Esophagus squamous epithelium (tissue), 5 donors: ENCODE data around the gene CWC27. TPM values are rescaled to one million over a fixed set of nuclear protein-coding genes. Genes with fewer than 3 reads are reported as not detected.

ENCODE experiments used
- DNase-seq: peaks from one replicate; lab custom pipeline; 2025; lab: John Stamatoyannopoulos, UW
- H3K27ac ChIP-seq, 4 donors: fragments of 200-600 bp; sonication (generic); one replicate each; pipeline ENCODE4 v1.5.1; 2016 to 2019; ENCODE audit warnings: mild to moderate bottlenecking in 1 of 4
- H3K27me3 ChIP-seq, 4 donors: fragments of 200-600 bp; sonication (generic); 1 replicate in 3 of 4; 2 replicates in 1 of 4; pipeline versions ENCODE4 v1.5.1 to v1.6.0; 2017 to 2021; ENCODE audit warnings: antibody characterized with exemption in 1 of 4
- H3K36me3 ChIP-seq, 3 donors: fragments of 200-600 bp; sonication (generic); one replicate each; pipeline ENCODE4 v1.5.1; 2016 to 2019
- H3K4me1 ChIP-seq, 3 donors: fragments of 200-600 bp; sonication (generic); one replicate each; pipeline ENCODE4 v1.5.1; 2017 to 2019
- H3K4me3 ChIP-seq, 4 donors: fragments of 200-600 bp; sonication (generic); 1 replicate in 3 of 4; 2 replicates in 1 of 4; pipeline ENCODE4 v1.5.1; 2016 to 2019; ENCODE audit warnings: mild to moderate bottlenecking in 2 of 4, moderate library complexity in 1 of 4
- H3K9me3 ChIP-seq, 3 donors: fragments of 200-600 bp; sonication (generic); one replicate each; pipeline ENCODE4 v1.5.1; 2016 to 2019
- POLR2A ChIP-seq, 4 donors: fragments of 450-650 bp; IDR thresholded peaks; one replicate each; pipeline ENCODE4 v1.6.1; 2017; ENCODE audit warnings: antibody characterized with exemption in 4 of 4, mild to moderate bottlenecking in 4 of 4, moderate library complexity in 3 of 4
- WGBS, 2 donors: methylation state at CpG; one replicate each; pipeline ENCODE4 v1.1.5; 2018; 5-methylcytosine and 5-hydroxymethylcytosine counted together
- intact Hi-C: fragments of 100-400 bp; cut with DNase I; formaldehyde crosslinking; loops from one replicate; pipeline ENCODE4 v1.15.0; 2022
- total RNA-seq, 4 donors: library from RNA; depleted of rRNA; stranded (reverse); fragments of >200 nt; gene quantifications; one replicate each; pipeline ENCODE4 v1.1.0, GENCODE V29; 2016
- TF ChIP-seq, protein P1 (sequence below), 6 experiments: fragments of 450-650 bp in 4 of 6; fragments of 200-600 bp in 2 of 6; sonication (generic) in 2 of 6; IDR thresholded peaks; one replicate each; pipeline ENCODE4 v1.5.1; 2016 to 2019; ENCODE audit warnings: antibody characterized with exemption in 6 of 6, mild to moderate bottlenecking in 4 of 6, moderate library complexity in 4 of 6
- donor health status: DM: yes; HTN: yes; CAD: no.

CWC27 gene
- total RNA-seq, 4 donors from 2014 or later = 9.9 to 15.6 (median 12.1) TPM

DNA sequence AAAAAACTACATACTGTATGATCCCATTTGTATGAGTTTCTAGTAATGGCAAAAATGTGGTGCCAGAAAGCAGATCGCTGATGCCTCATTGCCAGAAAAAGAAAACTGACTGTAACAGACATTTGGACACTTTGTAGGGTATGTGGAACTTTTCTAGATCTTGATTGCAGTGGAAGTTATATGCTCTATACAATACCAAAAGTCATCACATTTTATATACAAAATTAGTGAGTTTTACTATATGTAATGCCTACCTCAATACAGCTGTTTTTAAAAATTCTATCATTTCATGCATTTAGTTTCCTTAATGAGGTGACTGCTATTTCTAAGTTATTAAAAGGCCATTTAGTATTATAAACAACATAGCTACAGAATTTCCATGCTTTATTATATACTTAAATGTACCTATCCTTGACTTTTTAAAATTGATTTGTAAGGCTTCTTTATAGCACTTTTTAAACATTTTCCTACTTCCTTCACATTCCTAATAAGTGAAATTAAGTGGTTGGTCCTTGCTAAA, 199.9 kb downstream of the CWC27 start:
- Histone ChIP-seq H3K4me1 (no peaks in the 10 kb centered on the region), H3K27me3 (no peaks in the 10 kb centered on the region), H3K9me3 (peaks cover 0 to under 1% (median 0%) of the 10 kb centered on the region in 3 donors), H3K4me3 (no peak overlapping the region), H3K27ac (no peak overlapping the region), H3K36me3 (peaks cover 0 to 21% (median 0%) of the 10 kb centered on the region in 3 donors)
- TF ChIP-seq, protein P1, sequence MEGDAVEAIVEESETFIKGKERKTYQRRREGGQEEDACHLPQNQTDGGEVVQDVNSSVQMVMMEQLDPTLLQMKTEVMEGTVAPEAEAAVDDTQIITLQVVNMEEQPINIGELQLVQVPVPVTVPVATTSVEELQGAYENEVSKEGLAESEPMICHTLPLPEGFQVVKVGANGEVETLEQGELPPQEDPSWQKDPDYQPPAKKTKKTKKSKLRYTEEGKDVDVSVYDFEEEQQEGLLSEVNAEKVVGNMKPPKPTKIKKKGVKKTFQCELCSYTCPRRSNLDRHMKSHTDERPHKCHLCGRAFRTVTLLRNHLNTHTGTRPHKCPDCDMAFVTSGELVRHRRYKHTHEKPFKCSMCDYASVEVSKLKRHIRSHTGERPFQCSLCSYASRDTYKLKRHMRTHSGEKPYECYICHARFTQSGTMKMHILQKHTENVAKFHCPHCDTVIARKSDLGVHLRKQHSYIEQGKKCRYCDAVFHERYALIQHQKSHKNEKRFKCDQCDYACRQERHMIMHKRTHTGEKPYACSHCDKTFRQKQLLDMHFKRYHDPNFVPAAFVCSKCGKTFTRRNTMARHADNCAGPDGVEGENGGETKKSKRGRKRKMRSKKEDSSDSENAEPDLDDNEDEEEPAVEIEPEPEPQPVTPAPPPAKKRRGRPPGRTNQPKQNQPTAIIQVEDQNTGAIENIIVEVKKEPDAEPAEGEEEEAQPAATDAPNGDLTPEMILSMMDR (IDR thresholded peaks at IDR 0.05) = no peak
- no peak for TF ChIP-seq POLR2A (IDR thresholded peaks at IDR 0.05)
- intact Hi-C loops = no loop called here
- 87 to 89% methylated on average over 1 of the region's 1 CpG for WGBS, 2 donors
- DNase-seq = no peak

DNA sequence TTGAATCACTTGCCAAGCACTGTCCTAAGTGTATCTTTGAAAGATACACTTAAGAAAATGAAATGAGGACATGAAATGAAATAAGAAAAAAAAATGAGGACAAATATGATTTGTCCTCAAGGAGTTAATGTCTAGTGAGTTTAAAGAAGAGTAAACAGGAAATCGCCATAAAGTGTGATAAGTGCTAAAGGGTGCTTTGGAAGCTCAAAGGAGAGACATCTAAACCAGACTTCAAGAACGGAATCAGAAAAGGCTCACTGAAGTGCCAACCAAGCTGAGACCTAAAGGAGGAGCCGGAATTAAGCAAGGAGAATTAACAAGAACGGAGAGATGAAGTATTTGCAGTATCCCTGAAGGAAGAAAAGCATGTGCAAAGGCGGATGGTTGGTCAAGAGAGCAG, 200.8 kb downstream of the CWC27 start:
- H3K36me3 ChIP-seq = peaks cover 0 to 25% (median 0%) of the 10 kb centered on the region in 3 donors
- no peaks in the 10 kb centered on the region for H3K4me1 ChIP-seq
- H3K4me3 ChIP-seq = no peak overlapping the region
- no peak for DNase-seq
- no peaks in the 10 kb centered on the region for H3K27me3 ChIP-seq
- WGBS, 2 donors = 85 to 90% methylated on average over 5 of the region's 5 CpGs
- intact Hi-C loops = no loop called here
- TF ChIP-seq POLR2A (IDR thresholded peaks at IDR 0.05) = no peak
- TF ChIP-seq, protein P1 (IDR thresholded peaks at IDR 0.05) = no peak
- H3K9me3 ChIP-seq = no peaks in the 10 kb centered on the region
- H3K27ac ChIP-seq = no peak overlapping the region

DNA sequence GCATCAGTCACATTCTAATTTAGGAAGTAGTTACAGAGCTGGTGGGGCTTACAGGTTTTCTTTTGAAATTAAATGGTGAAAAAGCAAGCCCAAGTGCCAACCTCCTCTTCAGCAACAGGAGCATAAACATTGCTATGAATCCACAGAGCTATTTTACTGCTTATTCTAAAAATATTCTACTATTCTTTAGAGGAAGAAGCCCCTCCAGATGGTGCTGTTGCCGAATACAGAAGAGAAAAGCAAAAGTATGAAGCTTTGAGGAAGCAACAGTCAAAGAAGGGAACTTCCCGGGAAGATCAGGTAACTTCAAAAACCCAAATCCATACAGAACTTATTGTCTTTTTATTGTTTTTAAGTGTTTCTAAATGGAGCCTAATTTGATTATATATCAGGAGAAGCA, 202.8 kb downstream of the CWC27 start:
- H3K4me3 ChIP-seq = no peak overlapping the region
- intact Hi-C loops = no loop called here
- peaks cover 0 to 26% (median 0%) of the 10 kb centered on the region in 3 donors for H3K36me3 ChIP-seq
- no peak for DNase-seq
- H3K27me3 ChIP-seq = no peaks in the 10 kb centered on the region
- TF ChIP-seq, protein P1 (IDR thresholded peaks at IDR 0.05) = no peak
- no peak for TF ChIP-seq POLR2A (IDR thresholded peaks at IDR 0.05)
- 72 to 74% methylated on average over 2 of the region's 2 CpGs for WGBS, 2 donors
- no peak overlapping the region for H3K27ac ChIP-seq
- H3K4me1 ChIP-seq = no peaks in the 10 kb centered on the region
- no peaks in the 10 kb centered on the region for H3K9me3 ChIP-seq

DNA sequence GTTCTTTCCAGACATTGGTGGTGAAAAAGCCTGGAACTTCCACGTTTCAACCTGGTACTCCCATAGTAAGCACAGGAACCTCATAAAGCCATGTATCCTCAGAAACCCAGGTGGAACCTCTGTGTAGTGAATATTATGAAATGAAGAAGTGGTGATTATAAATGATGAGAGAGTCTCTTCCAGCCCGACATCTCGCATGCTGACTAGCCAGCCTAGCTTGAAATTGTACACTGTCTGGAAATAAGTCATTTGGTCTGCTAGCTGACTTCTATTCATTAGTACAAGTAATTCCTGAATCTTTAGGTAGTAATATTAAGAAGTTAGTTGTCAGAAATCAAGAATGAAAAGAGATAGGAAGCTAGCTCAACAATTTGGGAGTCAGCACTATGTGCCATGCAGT, 203.3 kb downstream of the CWC27 start:
- DNase-seq = no peak
- H3K27me3 ChIP-seq = no peaks in the 10 kb centered on the region
- intact Hi-C loops = no loop called here
- no peaks in the 10 kb centered on the region for H3K9me3 ChIP-seq
- 91 to 93% methylated on average over 3 of the region's 3 CpGs for WGBS, 2 donors
- no peak overlapping the region for H3K4me3 ChIP-seq
- H3K27ac ChIP-seq = no peak overlapping the region
- no peaks in the 10 kb centered on the region for H3K4me1 ChIP-seq
- TF ChIP-seq POLR2A (IDR thresholded peaks at IDR 0.05) = no peak
- TF ChIP-seq, protein P1 (IDR thresholded peaks at IDR 0.05) = no peak
- H3K36me3 ChIP-seq = peaks cover 0 to 31% (median 0%) of the 10 kb centered on the region in 3 donors

DNA sequence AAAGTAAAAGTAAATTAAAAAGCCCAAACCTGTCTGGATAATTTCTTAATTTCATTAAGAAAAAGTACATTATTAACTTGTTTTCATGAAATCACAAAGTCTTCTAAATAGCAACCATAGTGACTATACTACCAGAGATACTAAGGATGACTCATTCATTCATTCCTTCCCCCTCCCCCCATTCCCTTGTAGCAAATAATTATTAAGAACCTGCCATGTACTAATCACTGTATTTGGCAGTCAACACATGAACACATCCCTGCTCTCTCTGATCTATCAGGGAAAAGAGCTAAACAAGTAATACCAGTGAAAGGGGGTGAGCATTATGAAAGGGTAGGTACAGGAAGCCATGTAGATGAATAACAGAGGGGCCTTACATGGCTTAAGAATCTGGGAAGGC, 203.9 kb downstream of the CWC27 start:
- no peak for DNase-seq
- no peak for TF ChIP-seq POLR2A (IDR thresholded peaks at IDR 0.05)
- TF ChIP-seq, protein P1 (IDR thresholded peaks at IDR 0.05) = no peak
- intact Hi-C loops = no loop called here
- Histone ChIP-seq H3K27me3 (no peaks in the 10 kb centered on the region), H3K4me1 (no peaks in the 10 kb centered on the region), H3K27ac (no peak overlapping the region), H3K4me3 (no peak overlapping the region), H3K36me3 (peaks cover 0 to 36% (median 0%) of the 10 kb centered on the region in 3 donors), H3K9me3 (no peaks in the 10 kb centered on the region)
